ENCODE data around the gene CMC2. TPM values are rescaled to one million over a fixed set of nuclear protein-coding genes. Genes with fewer than 3 reads are reported as not detected.

CMC2 gene
- total RNA-seq, 2 donors from 2014 or later = 38.9 to 153 TPM

GRCh38 chr16:80971819-80972218, 34.9 kb downstream of the CMC2 start:
- Histone ChIP-seq H3K27me3 (replicated peaks; ENCODE audit: insufficient read depth) (no peaks in the 10 kb centered on the region), H3K4me3 (no peak overlapping the region), H3K4me1 (replicated peaks) (peaks cover 4% of the 10 kb centered on the region), H3K27ac (no peak overlapping the region), H3K9me3 (no peaks in the 10 kb centered on the region), H3K36me3 (no peaks in the 10 kb centered on the region)
- WGBS = 70% methylated on average over 2 of the region's 2 CpGs
- DNase-seq (ENCODE audit: low spot score) = no peak
- intact Hi-C loops (cut with DNase I) = no loop called here
- TF ChIP-seq POLR2A (IDR thresholded peaks at IDR 0.05) = no peak
- TF ChIP-seq POLR2AphosphoS5 (IDR thresholded peaks at IDR 0.05) = no peak
- no peak for TF ChIP-seq CTCF (IDR thresholded peaks at IDR 0.05)

- no peak for DNase-seq (ENCODE audit: low spot score)
- Histone ChIP-seq H3K36me3 (no peaks in the 10 kb centered on the region), H3K4me1 (replicated peaks) (no peaks in the 10 kb centered on the region), H3K9me3 (no peaks in the 10 kb centered on the region), H3K4me3 (no peak overlapping the region), H3K27me3 (replicated peaks; ENCODE audit: insufficient read depth) (no peaks in the 10 kb centered on the region), H3K27ac (no peak overlapping the region)
- intact Hi-C loops (cut with DNase I) = no loop called here
- 91% methylated on average over 3 of the region's 3 CpGs for WGBS
- TF ChIP-seq POLR2AphosphoS5 (IDR thresholded peaks at IDR 0.05) = no peak
- no peak for TF ChIP-seq CTCF (IDR thresholded peaks at IDR 0.05)
- no peak for TF ChIP-seq POLR2A (IDR thresholded peaks at IDR 0.05)
Observed at GRCh38 chr16:80969114-80969484, 37.6 kb downstream of the CMC2 start.

- Histone ChIP-seq H3K27ac (no peak overlapping the region), H3K36me3 (no peaks in the 10 kb centered on the region), H3K27me3 (replicated peaks; ENCODE audit: insufficient read depth) (no peaks in the 10 kb centered on the region), H3K9me3 (no peaks in the 10 kb centered on the region), H3K4me3 (no peak overlapping the region), H3K4me1 (replicated peaks) (no peaks in the 10 kb centered on the region)
- no peak for DNase-seq (ENCODE audit: low spot score)
- TF ChIP-seq POLR2A (IDR thresholded peaks at IDR 0.05) = no peak
- TF ChIP-seq POLR2AphosphoS5 (IDR thresholded peaks at IDR 0.05) = no peak
- no peak for TF ChIP-seq CTCF (IDR thresholded peaks at IDR 0.05)
- intact Hi-C loops (cut with DNase I) = no loop called here
- WGBS = 82% methylated on average over 4 of the region's 4 CpGs
Observed at GRCh38 chr16:80968386-80969113, 38.1 kb downstream of the CMC2 start.

- Histone ChIP-seq H3K4me1 (replicated peaks) (no peaks in the 10 kb centered on the region), H3K4me3 (no peak overlapping the region), H3K9me3 (no peaks in the 10 kb centered on the region), H3K27me3 (replicated peaks; ENCODE audit: insufficient read depth) (no peaks in the 10 kb centered on the region), H3K36me3 (no peaks in the 10 kb centered on the region), H3K27ac (no peak overlapping the region)
- 87% methylated on average over 4 of the region's 4 CpGs for WGBS
- no peak for DNase-seq (ENCODE audit: low spot score)
- TF ChIP-seq POLR2AphosphoS5 (IDR thresholded peaks at IDR 0.05) (no peak), POLR2A (IDR thresholded peaks at IDR 0.05) (no peak), CTCF (IDR thresholded peaks at IDR 0.05) (no peak)
- intact Hi-C loops (cut with DNase I) = no loop called here
Observed at GRCh38 chr16:80966617-80967016, 40.1 kb downstream of the CMC2 start.

GRCh38 chr16:80964351-80964750, 42.3 kb downstream of the CMC2 start:
- Histone ChIP-seq H3K4me3 (no peak overlapping the region), H3K27ac (no peak overlapping the region), H3K9me3 (no peaks in the 10 kb centered on the region), H3K36me3 (no peaks in the 10 kb centered on the region), H3K27me3 (replicated peaks; ENCODE audit: insufficient read depth) (no peaks in the 10 kb centered on the region), H3K4me1 (replicated peaks) (no peaks in the 10 kb centered on the region)
- intact Hi-C loops (cut with DNase I) = no loop called here
- DNase-seq (ENCODE audit: low spot score) = no peak
- TF ChIP-seq POLR2A (IDR thresholded peaks at IDR 0.05) (no peak), CTCF (IDR thresholded peaks at IDR 0.05) (no peak), POLR2AphosphoS5 (IDR thresholded peaks at IDR 0.05) (no peak)
- WGBS = 45% methylated on average over 2 of the region's 2 CpGs
